HFF-Myc (cell line): ENCODE data around the gene RIBC2.

Experiments
- DNase-seq: peaks from one replicate; pipeline ENCODE4 v3.0.0-alpha.2; 2011; ENCODE audit warnings: low read depth; ENCODE audit errors: extremely low read depth
- H3K4me3 ChIP-seq: replicated peaks from 2 replicates; pipeline ENCODE4 v1.5.1; 2011; ENCODE audit warnings: low read depth, mild to moderate bottlenecking, control low read depth, low read length
- CTCF ChIP-seq: IDR thresholded peaks from 2 replicates; pipeline ENCODE4 v1.5.1; 2012; ENCODE audit warnings: mild to moderate bottlenecking, low read depth, low read length, control low read depth; ENCODE audit errors: missing control alignments

RIBC2 gene

GRCh38 chr22:45397806-45398205 is 15.7 kb upstream of the RIBC2 start:
- no peak for DNase-seq
- TF ChIP-seq CTCF, result peak; percentile 14
- no peak overlapping the region for H3K4me3 ChIP-seq

GRCh38 chr22:45398214-45398613 is 15.3 kb upstream of the RIBC2 start:
- H3K4me3 ChIP-seq, result no peak overlapping the region
- no peak for DNase-seq
- no peak for TF ChIP-seq CTCF

GRCh38 chr22:45399712-45400445 is 13.6 kb upstream of the RIBC2 start:
- no peak for TF ChIP-seq CTCF
- no peak overlapping the region for H3K4me3 ChIP-seq
- no peak for DNase-seq

GRCh38 chr22:45402466-45402985 is 11.0 kb upstream of the RIBC2 start:
- TF ChIP-seq CTCF, result no peak
- no peak overlapping the region for H3K4me3 ChIP-seq
- DNase-seq, result no peak

GRCh38 chr22:45407793-45408192 is 5.7 kb upstream of the RIBC2 start:
- no peak for DNase-seq
- no peak overlapping the region for H3K4me3 ChIP-seq
- no peak for TF ChIP-seq CTCF

GRCh38 chr22:45413013-45413367 is 503 bp upstream of the RIBC2 start:
- no peak for TF ChIP-seq CTCF
- DNase-seq, result no peak
- H3K4me3 ChIP-seq, result no peak overlapping the region; the same call in 1 of the 2 replicates

GRCh38 chr22:45418056-45418769 is 4.7 kb downstream of the RIBC2 start:
- DNase-seq, result no peak
- TF ChIP-seq CTCF, result no peak
- H3K4me3 ChIP-seq, result no peak overlapping the region
